Activated CD8-positive, alpha-beta memory T cell treated with anti-CD3 and anti-CD28 coated beads for 36 hours (primary cell): ENCODE measurements around the gene ARHGEF7. TPM values are rescaled to one million over a fixed set of nuclear protein-coding genes. Genes with fewer than 3 reads are reported as not detected.
"Not testable (repeated sequence)": the region's sequence is repeated elsewhere in the genome, so short reads cannot be mapped to it uniquely, and the experiment has no call there.

Source experiments
- CTCF ChIA-PET: fragments of 350-600 bp; sonication (Branson Sonifier 250); formaldehyde crosslinking; loops from one replicate; lab custom pipeline; 2021; ENCODE audit warnings: antibody characterized with exemption; lab: Charles Lee
- POLR2A ChIA-PET: fragments of 350-600 bp; sonication (Branson Sonifier 250); formaldehyde crosslinking; loops from one replicate; lab custom pipeline; 2021; ENCODE audit warnings: antibody characterized with exemption; lab: Charles Lee
- total RNA-seq, 2 experiments: library from RNA; stranded (reverse); gene quantifications; one replicate each; pipeline ENCODE4 v1.2.3, GENCODE V29; 2021

The ARHGEF7 gene
- 10 to 100 TPM; 49.4 to 50.8 TPM for total RNA-seq

- POLR2A ChIA-PET: no interaction called here
- CTCF ChIA-PET: no interaction called here
These were observed at the start of gene ARHGEF7 for GRCh38 chr13:111115061-111115964. Gene ARHGEF7 (plus strand): TSS chr13:111115310. CDS start chr13:111115527, 217 bp downstream.

GRCh38 chr13:111065698-111066097 lies 49.4 kb upstream of the ARHGEF7 start:
- ChIA-PET POLR2A (interaction anchor here (0.6 kb wide), 1 partner anchor 218 kb away, joined by 3 read pairs; no protein-coding TSS in a partner anchor), CTCF (no interaction called here)

GRCh38 chr13:111066544-111066943 lies 48.6 kb upstream of the ARHGEF7 start:
- ChIA-PET POLR2A (interaction anchor here (0.6 kb wide), 1 partner anchor 217 kb away, joined by 3 read pairs; no protein-coding TSS in a partner anchor), CTCF (interaction anchor here (0.7 to 2.6 kb wide), 5 partner anchors 8 to 250 kb away, joined by 3 to 6 read pairs (median 3); partner anchors contain the start of gene ANKRD10)

- POLR2A ChIA-PET: interaction anchor here (0.8 kb wide), 2 partner anchors 153 to 172 kb away, joined by 3 read pairs; partner anchors contain the start of gene ANKRD10
- CTCF ChIA-PET: interaction anchor here (0.7 to 2.6 kb wide), 12 partner anchors 10 to 157 kb away, joined by 3 to 9 read pairs (median 4); partner anchors contain the start of gene ANKRD10
These were observed 47.1 kb upstream of the ARHGEF7 start for GRCh38 chr13:111068009-111068350.

GRCh38 chr13:111071120-111071519 lies 44.0 kb upstream of the ARHGEF7 start:
- CTCF ChIA-PET, POLR2A ChIA-PET: not testable (repeated sequence)

- CTCF ChIA-PET: not testable (repeated sequence)
These were observed 43.6 kb upstream of the ARHGEF7 start for GRCh38 chr13:111071526-111071925.

GRCh38 chr13:111074826-111075225 lies 40.3 kb upstream of the ARHGEF7 start:
- ChIA-PET CTCF (interaction anchor here (1.1 kb wide), 1 partner anchor 299 kb away, joined by 3 read pairs; no protein-coding TSS in a partner anchor), POLR2A (no interaction called here)

More at GRCh38 chr13:111071526-111071925, 43.6 kb upstream of the ARHGEF7 start:
- POLR2A ChIA-PET: not testable (repeated sequence)

GRCh38 chr13:111076155-111077013 lies 38.7 kb upstream of the ARHGEF7 start:
- ChIA-PET CTCF (no interaction called here), POLR2A (no interaction called here)

GRCh38 chr13:111079375-111079774 lies 35.7 kb upstream of the ARHGEF7 start:
- POLR2A ChIA-PET: no interaction called here
- CTCF ChIA-PET: interaction anchor here (2.2 kb wide), 1 partner anchor 11 kb away, joined by 7 read pairs; no protein-coding TSS in a partner anchor

GRCh38 chr13:111080642-111081041 lies 34.5 kb upstream of the ARHGEF7 start:
- POLR2A ChIA-PET: interaction anchor here (0.5 kb wide), 1 partner anchor 135 kb away, joined by 4 read pairs; no protein-coding TSS in a partner anchor
- CTCF ChIA-PET: no interaction called here

GRCh38 chr13:111082240-111082639 lies 32.9 kb upstream of the ARHGEF7 start:
- POLR2A ChIA-PET: no interaction called here
- CTCF ChIA-PET: no interaction called here

- CTCF ChIA-PET, POLR2A ChIA-PET: not testable (repeated sequence)
These were observed 32.3 kb upstream of the ARHGEF7 start for GRCh38 chr13:111082769-111083168.

GRCh38 chr13:111083693-111084092 lies 31.4 kb upstream of the ARHGEF7 start:
- POLR2A ChIA-PET, CTCF ChIA-PET: not testable (repeated sequence)

GRCh38 chr13:111090169-111090568 lies 24.9 kb upstream of the ARHGEF7 start:
- ChIA-PET CTCF (no interaction called here), POLR2A (no interaction called here)

GRCh38 chr13:111092685-111093084 lies 22.4 kb upstream of the ARHGEF7 start:
- POLR2A ChIA-PET: no interaction called here
- CTCF ChIA-PET: no interaction called here

- ChIA-PET CTCF (no interaction called here), POLR2A (no interaction called here)
These were observed 22.0 kb upstream of the ARHGEF7 start for GRCh38 chr13:111093136-111093535.

GRCh38 chr13:111093634-111094033 lies 21.5 kb upstream of the ARHGEF7 start:
- ChIA-PET CTCF (no interaction called here), POLR2A (no interaction called here)

- POLR2A ChIA-PET: no interaction called here
- CTCF ChIA-PET: no interaction called here
These were observed 19.9 kb upstream of the ARHGEF7 start for GRCh38 chr13:111095031-111095840.
